ENCODE data around the gene KLF3. TPM values are rescaled to one million over a fixed set of nuclear protein-coding genes. Genes with fewer than 3 reads are reported as not detected.
A peak's percentile ranks its signal among the peaks of the same experiment; 100 is the strongest.

Gene KLF3
- total RNA-seq, 1 donor from 2014 or later = 60.9 TPM

DNA sequence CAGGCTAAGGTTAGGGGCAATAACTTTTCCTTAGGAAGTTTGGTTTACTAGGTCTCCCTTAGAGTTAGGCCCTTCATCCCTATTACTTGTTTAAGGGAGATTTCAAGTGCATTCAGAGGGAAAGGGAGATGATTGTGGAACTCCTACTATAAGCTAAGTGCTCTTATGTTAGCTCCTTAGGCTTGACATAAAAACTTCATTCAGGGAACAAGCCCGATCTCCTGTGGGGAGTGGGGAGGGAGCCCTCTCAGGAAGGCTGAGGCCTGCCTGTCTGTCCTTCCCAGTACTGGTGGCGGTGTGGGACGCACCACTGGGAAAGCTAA, 8.0 kb downstream of the KLF3 start:
- Mint-ChIP-seq H3K9me3 (no peaks in the 10 kb centered on the region), H3K27me3 (ENCODE audit: low read depth) (no peaks in the 10 kb centered on the region), H3K36me3 (no peaks in the 10 kb centered on the region)

DNA sequence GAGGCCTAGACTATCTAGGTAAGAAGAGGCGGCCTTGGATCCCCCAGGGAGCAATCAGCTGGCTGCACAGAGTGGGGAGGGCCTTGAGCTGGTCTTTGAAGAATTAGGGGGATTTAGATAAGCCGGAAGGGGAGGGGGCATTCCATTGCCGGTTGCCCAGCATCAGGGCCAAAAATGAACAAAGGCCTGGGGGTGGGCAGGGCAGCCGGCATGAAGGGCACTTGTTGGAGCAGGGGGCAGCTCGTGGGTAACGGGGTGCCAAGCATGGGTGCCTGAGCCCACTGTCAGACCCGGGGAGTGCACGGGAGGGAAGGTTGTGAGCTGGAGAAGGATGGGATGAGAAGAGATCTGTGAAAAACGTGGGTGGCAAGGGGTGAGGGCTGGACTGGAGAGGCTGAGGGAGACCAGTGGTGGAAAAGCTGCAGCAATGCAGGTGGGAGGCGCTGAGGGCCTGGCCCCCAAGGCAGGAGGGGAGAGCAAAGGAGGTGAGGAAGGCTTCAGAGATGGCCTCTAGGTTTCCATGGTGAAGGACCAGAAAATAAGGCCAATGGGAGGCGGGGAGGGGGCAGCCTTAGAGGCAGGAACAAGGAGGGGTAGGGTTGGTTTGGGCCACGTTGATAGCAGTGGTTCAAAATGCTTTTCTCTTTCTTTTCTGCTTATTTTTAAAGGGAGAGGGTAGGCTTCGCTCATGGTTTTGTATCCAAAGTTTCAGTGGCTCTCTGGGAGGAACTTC, 8.6 kb downstream of the KLF3 start:
- no peak for DNase-seq (ENCODE audit: low spot score in 2 of 2, unreplicated experiment in 2 of 2)
- Mint-ChIP-seq H3K36me3 (no peaks in the 10 kb centered on the region), H3K27ac (peak overlapping the region; percentile 87), H3K9me3 (no peaks in the 10 kb centered on the region), H3K27me3 (ENCODE audit: low read depth) (no peaks in the 10 kb centered on the region), H3K4me1 (peaks cover 78% of the 10 kb centered on the region), H3K4me3 (peak overlapping the region; percentile 36)
- TF ChIP-seq, protein P1, sequence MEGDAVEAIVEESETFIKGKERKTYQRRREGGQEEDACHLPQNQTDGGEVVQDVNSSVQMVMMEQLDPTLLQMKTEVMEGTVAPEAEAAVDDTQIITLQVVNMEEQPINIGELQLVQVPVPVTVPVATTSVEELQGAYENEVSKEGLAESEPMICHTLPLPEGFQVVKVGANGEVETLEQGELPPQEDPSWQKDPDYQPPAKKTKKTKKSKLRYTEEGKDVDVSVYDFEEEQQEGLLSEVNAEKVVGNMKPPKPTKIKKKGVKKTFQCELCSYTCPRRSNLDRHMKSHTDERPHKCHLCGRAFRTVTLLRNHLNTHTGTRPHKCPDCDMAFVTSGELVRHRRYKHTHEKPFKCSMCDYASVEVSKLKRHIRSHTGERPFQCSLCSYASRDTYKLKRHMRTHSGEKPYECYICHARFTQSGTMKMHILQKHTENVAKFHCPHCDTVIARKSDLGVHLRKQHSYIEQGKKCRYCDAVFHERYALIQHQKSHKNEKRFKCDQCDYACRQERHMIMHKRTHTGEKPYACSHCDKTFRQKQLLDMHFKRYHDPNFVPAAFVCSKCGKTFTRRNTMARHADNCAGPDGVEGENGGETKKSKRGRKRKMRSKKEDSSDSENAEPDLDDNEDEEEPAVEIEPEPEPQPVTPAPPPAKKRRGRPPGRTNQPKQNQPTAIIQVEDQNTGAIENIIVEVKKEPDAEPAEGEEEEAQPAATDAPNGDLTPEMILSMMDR (IDR thresholded peaks at IDR 0.05; ENCODE audit: unreplicated experiment) = no peak

More for the DNA sequence above, 8.0 kb downstream of the KLF3 start:
- DNase-seq (ENCODE audit: low spot score in 2 of 2, unreplicated experiment in 2 of 2) = no peak
- Mint-ChIP-seq H3K4me1 (peaks cover 80% of the 10 kb centered on the region), H3K4me3 (peak overlapping the region; percentile 36), H3K27ac (peak overlapping the region; percentile 87)
- TF ChIP-seq, protein P1 (IDR thresholded peaks at IDR 0.05; ENCODE audit: unreplicated experiment) = no peak

DNA sequence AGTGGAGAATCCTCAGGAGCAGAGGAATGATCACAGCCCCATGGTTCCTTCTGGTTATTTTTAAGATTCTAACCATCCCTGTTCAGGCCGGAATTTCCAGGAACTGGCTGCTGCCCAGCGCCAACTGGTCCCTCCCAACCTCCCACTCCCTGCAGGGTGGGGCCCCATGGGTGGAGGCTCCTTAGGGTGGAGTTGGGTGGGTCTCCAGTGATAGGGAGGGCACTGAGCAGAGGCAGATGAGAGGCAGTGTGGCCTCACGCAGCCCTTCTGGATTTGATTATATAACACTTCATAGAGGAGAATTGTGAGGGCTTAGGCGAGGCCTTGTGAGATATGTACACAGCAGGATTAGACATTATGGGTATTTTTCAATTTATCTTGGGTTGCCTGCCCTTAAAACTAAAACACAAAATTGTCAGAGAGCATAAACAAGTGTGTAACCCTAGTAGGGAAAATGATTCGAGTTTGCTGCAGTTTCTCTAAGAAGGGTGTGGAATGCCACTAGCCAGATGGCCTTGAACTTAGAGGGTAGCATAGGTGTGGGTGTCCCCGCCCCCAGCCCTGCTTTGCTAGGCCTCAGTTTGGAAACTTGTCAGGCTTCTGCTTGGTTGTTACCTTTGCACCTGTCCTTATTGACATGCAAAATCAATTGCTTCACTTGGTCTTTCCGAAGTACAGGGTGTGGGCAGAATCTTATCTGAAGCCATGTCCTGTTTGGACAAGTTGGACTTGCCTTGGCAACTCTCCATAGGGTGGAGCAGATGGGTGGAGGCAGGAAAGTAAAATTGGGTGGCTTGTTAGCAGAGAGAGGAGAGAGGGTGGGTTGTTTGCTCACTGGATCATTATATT, 9.4 kb downstream of the KLF3 start:
- Mint-ChIP-seq H3K4me1 (peaks cover 80% of the 10 kb centered on the region), H3K36me3 (peaks cover 1% of the 10 kb centered on the region), H3K4me3 (peak overlapping the region; percentile 32), H3K27me3 (ENCODE audit: low read depth) (no peaks in the 10 kb centered on the region), H3K27ac (peak overlapping the region; percentile 87), H3K9me3 (no peaks in the 10 kb centered on the region)
- no peak for DNase-seq (ENCODE audit: low spot score in 2 of 2, unreplicated experiment in 2 of 2)
- TF ChIP-seq, protein P1 (IDR thresholded peaks at IDR 0.05; ENCODE audit: unreplicated experiment) = no peak

DNA sequence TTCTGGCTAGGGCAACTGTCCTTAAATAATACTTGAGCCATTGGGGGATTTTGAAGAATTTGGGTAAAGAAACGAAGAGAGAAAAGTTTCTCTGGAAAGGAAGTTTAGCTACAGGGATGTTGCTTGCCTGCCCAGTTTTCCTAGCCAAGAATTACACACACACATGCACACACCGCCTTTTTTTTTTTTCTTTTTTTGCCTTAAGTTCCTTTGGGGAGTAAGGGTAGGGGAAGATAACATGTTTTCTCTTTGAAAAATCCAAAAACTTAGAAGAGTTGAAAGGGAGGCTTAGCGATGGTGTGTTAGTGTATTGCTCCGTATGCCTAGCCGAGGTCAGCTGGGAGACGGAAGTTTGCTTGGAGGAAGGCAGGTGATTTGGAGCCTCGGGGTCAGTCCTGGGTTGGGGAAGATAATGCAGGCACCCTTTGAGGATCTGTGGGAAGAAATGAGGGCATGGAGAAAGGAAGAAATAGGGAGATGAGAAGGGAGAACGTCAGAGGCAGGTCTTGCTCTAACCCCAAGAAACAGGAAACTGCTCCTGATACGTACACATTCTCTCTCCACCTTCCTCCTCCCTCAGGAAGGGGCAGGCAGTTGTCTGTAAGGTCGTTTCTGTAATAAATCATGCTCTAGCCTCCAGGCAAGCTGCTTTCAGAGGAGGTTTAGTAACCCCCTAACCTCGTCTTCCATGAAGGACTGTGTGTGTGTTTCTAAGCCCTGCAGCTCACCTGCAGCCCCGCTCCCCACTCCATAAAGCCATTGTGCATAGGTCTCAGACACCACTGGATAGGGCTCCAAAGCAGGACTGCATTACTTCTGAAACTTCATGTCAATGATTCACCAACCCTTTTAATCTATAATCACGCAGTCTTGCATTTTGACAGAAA, 10.5 kb downstream of the KLF3 start:
- Mint-ChIP-seq H3K27ac (peak overlapping the region; percentile 87), H3K36me3 (peaks cover 11% of the 10 kb centered on the region), H3K27me3 (ENCODE audit: low read depth) (no peaks in the 10 kb centered on the region), H3K9me3 (peaks cover 5% of the 10 kb centered on the region), H3K4me3 (peak overlapping the region; percentile 7), H3K4me1 (peaks cover 70% of the 10 kb centered on the region)
- DNase-seq (ENCODE audit: low spot score in 2 of 2, unreplicated experiment in 2 of 2) = no peak
- TF ChIP-seq, protein P1 (IDR thresholded peaks at IDR 0.05; ENCODE audit: unreplicated experiment) = no peak
